Dedifferentiated amniotic fluid mesenchymal stem cell (primary cell): ENCODE measurements around the gene UGT2A3.
"Not testable (repeated sequence)": the region's sequence is repeated elsewhere in the genome, so short reads cannot be mapped to it uniquely, and the experiment has no call there.

Experiments used
- DNase-seq: peaks from one replicate; pipeline ENCODE4 v3.0.0-alpha.2; 2016; ENCODE audit errors: extremely low spot score

UGT2A3 gene

DNA sequence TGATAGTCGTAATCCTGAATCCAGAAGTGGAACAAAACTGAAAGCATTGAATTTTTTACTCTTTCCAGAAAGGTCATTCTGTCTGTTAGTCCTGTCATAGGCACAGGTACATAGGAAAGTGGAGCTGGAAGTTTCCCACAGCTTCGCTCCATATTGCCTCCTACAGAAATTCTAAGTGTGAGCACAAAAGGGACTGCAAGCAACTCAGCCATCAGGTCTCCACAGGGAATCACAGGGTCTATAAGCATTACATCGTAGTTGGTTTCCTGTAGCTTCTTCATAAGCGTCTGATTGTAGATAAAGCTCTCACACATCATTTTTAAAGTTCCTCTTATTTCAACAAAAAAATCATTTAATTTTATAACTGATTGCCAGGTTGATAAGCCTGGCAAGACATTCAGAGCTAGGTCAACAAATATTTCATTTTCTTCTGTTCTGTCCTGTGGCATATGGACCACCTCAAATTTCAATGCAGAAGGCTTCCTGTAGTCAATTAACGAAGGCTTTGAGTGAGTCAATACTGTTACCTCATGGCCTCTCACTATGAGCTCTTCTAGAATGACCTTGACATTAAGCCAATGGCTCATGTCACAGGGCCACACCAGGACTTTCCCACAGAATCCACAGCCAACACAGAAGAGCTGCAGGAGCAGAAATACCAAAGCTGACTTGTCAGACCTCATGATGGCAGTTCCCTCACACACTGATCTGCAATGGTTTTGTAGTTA, at the start of gene UGT2A3:
TSS of gene UGT2A3 (minus strand) at position 727 of the 728 bp plus-strand sequence. CDS start at position 683, 44 bp downstream.
- no peak for DNase-seq

DNA sequence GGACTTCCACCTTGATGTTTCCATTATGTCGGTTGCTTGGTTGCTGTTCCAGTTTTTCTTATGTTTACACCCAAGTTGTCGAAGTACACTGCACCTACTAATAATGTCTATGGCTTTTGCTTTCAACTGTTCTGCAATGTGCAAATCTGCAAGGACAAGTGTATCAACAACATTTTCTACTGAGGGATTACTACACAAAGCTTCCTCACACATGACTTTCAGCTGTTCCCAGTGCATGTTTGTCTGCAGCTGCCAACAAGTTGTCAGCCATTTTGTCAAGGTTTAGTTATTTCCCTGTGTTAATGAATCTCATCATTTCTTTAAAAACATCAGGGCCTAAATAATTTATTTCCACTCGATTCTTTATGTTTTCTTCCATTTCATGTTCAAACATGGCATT, 45.4 kb upstream of the UGT2A3 start:
- no peak for DNase-seq

DNA sequence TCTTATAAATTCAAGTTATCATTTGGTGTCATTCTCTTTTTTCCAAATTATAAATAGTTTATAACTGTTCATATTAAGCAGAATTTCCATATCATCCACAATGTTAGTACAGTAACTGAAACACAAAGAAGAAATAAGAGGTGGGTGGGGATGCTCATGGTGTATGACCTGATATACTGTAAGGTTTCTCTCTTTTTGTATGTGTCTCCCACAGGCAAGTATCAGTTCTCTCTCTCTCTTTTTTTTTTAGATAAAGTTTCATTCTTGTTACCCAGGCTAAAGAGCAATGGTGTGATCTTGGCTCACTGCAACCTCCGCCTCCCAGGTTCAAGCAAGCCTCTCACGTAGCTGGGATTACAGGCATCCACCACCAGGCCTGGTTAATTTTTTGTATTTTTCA, 43.7 kb upstream of the UGT2A3 start:
- DNase-seq: no peak

DNA sequence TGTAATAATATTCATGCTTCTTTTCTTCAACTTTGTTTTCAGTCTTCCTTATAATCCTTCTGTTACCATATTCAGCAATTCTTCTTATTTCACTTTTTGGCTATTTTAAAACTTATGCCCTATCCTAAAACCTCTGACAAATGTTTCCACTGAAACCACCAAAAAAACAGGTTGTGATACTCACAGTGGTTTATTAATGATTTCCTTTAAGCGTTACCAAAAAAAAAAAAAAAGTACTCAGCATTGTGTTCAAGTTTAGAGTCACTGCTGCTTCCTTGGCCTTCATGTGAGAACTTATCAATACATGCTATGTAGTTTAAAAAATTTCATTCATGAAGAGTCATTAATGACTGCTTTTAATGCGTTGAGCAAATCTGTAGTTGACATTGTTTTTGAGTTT, 35.4 kb upstream of the UGT2A3 start:
- no peak for DNase-seq

DNA sequence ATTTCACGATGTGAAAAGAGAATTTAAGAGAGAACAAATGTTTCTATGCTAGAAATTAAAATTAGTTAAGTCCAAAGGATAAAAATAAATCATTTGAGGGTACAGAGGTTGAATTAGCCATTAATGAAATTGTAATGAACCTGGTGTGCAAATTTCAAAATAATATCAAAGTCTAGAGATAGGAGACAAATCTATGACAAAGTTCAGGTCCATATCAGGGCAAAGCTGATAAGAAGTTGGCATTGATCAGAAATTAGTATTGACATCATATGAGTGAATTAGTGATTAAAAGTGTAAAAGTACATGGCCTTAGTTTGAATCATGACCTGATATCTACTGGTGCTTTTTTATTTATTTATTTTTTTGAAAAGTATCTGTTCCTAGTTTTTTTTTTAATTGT, 33.8 kb upstream of the UGT2A3 start:
- no peak for DNase-seq

DNA sequence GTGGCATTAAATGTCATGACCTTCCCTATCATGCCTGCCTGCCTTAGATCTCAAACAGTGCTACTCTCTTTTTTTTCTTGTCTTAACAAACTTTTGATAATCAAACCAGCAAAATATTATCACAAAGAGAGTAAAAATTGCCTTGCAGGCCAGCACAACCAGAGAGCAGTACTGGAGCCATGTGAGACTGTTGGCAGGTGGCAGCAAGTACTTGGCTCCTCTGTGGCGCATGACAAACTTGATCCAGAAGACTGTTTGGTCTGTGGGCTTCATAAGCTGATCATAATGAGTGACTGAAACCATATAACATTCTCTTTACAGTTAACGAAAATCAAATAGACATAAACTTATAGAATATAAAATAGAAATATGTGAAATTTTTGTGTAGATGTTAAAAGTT, 33.3 kb upstream of the UGT2A3 start:
- no peak for DNase-seq

DNA sequence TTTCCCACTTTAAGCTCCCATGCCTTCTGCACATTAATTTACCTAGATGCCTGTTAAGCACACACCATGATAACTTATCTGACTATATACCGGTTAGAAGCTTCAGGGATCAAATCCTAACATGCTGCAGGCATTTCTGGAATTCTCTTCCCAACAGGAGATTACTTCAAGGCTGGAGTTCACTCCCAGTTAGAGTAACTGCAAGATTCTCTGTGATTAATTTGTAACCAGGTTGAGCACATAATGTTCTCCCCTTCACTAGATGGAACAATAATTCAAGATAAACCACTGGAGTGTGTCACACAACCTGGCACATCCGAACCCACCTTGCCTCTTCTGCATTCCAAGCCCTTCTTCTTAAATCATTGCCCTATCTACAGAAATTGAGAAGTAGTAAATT, 11.8 kb upstream of the UGT2A3 start:
- no peak for DNase-seq

DNA sequence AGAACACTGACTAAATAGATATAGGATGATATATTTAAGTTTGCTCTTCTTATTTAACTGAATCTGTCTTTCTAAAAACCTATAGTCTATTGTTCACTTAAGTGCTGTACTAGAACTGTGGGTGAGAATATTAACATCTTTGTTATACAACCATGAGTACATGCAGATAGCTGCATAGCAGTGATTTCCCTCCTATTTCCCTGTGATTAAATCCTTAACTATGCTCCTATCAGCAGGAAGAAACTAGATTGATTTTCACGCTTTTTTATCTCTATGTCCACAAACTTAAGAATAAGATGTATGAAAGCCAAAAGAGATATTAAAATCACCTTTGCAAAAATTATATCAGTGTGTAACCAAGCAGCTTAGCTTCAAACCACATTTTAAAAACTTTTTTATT, 11.3 kb upstream of the UGT2A3 start:
- DNase-seq: no peak

DNA sequence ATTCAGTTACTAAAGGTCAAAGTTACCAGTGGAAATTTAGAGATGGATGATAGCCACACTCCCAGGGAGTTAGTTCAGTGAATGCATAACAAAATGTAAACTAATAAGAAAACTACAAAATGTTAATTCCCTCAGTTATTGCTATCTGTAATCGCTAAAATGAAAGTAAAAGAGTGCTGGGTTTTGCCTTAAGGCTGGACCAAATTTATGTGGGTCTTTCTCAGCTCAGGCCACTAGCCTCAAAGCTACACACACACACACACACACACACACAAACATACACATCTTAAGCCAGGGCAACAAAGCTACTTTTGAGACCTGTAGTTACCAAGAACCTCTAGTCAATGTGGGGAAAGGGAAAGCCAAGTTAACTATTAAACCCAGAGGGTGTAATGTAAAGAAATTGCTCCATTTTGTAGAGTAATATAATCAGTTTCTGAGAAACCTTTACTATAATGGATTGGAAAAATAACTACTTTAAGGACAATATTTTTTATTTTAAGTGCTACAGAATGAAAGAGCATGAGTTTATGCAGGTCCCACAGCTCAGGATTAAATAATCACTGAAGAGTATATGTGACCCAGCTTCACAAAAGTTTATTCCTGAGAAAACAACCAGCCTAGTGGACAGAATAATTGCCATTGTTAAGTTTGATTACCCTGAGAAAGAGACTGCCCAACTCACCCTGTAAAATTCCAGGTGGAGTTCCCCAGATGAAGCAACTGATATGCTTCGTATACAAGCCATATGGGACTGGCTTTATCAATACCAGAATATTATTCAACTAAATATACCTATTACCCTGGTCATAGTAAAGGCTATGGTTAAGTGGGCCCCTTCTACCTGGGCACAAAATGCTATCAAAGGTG, 8.9 kb upstream of the UGT2A3 start:
- DNase-seq: no peak

DNA sequence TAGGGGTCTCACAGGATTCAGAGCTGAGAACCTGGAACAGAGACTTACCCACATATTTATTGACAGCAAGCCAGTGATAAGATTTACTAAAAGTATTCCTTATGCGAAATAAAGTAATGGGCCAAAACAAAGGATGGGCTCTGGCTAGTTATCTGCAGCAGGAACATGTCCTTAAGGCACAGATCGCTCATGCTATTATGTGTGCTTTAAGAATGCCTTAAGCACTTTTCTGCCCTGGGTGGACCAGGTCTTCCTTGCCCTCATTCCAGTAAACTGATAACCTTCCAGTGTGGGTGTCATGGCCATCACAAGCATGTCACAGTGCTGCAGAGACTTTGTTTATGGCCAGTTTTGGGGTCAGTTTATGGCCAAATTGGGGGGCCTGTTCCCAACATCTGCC, 7.5 kb upstream of the UGT2A3 start:
- DNase-seq: not testable (repeated sequence)

DNA sequence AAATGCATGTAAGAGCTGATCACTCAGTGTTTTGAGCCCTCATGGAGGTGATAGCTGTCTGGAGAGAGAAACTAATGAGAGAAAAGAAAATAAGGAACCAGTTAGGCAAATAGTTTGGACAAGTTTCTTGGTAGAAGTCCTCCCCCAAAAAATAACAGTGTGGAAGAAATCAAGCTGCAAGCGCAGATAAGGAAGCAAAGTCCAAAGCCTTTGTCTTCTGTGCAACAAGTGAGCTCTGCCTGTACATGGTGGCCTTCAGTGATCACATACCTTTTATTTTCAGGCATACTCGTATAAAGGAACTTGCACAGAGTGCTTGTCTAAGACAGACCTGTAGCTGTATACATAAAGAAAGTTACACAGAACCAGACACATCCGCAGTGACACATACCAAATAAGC, 2.5 kb upstream of the UGT2A3 start:
- DNase-seq: no peak

DNA sequence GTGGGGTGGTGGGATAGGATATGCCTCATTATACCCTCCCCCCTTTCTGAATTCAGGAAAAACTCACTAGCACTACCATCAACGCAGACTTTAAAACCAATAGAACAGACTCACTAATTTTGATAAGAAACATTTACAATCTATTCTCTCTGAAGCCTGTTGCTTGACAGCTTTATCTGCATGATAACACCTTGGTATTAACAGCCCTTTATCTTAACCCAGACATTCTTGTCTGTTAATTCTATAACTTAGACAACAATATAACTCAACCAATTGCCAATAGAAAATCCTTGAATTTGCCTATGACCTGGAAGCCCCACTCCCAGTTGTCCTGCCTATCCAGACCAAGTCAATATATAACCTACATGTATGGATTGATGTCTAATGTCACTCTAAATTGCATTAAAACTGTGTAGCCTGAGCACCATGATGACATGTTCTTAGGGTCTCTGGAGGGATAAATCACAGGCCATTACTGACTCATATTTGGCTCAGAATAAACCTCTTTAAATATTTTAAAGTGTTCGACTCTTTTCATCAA, 1.5 kb upstream of the UGT2A3 start:
- DNase-seq: no peak

DNA sequence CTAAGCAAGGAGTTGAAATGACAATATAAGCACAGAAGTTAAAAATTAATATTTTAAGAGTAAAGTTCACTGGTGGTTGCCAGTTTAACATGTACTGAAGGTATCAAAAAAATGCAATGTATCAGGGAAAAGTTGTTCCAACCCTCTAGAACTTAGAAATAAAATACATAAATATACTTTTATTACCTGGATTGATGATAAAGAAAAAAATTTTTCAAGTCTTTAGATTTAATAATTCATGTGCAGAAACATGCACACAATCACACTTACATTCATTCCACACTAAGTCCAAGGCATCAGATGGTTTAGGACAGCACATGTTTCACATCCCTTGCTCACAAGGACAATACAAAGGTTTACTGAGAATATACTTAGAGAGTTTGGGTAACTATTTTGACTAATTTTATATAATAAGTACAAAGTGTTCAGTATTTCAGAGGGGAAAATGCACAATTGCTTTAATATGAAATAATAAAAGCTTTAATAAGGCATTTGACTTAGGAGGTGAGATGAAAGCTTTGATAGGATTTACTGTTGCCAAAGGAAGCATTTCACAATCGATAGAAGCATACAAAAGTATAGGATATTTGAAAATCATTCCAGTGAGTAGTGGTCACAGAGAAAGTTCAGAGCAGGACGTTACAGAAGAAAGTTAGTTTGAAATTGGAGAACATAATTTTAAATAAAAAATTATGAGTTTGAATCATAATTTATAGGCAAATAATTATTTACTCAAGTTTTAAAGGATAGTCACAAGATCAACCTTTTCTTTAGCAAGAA, 392 bp upstream of the UGT2A3 start:
- no peak for DNase-seq

DNA sequence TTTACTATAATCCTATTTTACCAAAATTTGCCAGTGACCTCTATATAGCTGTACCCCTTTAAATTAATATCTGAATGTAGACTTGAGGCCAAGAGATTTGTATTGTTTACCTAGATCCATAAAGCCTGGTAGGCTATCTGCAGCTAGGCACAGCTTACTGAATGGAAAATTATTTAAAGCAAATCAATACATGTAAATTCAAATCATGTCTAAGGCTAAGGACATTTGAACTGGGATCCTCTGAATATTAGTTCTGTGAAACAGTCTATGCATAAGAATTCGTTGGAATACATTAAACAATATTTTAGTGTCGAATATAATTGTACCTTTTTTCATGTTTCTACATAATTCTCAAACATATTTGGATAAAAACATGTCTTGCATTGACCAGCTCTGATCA, 1.6 kb downstream of the UGT2A3 start:
- DNase-seq: no peak

DNA sequence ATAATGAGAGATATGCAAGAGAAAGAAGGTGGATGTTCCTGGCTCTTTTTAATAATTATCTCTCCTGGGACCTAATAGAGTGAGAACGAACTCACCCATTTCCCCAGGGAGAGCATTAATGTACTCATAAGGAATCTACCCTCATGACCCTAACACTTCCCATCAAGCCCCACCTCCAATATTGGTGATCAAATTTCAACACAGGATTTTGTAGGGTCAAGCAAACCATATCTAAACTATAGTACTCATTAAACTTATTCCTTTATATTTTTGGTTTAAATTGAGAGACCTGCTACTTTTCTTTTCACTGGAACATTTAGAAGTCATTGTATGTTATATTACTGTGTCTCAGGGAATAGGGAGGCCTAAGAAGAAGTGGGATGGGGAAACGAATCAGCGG, 2.6 kb downstream of the UGT2A3 start:
- no peak for DNase-seq

DNA sequence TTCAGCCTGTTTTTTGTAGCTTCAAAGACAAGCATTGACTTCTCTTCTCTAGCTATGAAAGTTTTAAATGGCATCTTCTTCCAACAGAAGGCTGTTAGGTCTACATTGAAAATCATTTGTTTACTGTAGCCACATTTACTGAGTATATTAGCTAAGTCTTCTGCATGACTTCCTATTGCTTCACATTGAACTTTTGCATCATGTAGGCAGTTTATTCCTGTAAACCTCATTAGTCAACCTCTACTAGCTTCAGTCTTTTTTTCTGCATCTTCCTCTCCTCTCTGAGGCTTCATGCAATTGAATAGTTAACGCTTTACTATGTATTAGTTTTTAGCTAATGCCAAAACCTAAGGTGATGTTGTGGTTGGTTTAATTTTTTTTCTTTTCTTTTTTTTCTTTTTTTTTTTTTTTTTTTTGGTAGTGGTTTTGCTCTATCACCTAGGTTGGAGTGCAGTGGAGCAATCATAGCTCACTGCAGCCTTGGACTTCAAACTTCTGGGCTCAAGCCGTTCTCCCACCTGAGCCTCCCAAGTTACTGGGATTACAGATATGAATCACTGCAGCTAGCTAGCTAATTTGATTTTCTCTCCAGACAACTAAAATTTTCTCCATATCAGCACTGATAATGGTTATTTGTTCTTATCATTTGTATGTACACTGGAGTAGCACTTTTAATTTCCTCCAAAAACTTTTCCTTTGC, 3.4 kb downstream of the UGT2A3 start:
- DNase-seq: no peak

DNA sequence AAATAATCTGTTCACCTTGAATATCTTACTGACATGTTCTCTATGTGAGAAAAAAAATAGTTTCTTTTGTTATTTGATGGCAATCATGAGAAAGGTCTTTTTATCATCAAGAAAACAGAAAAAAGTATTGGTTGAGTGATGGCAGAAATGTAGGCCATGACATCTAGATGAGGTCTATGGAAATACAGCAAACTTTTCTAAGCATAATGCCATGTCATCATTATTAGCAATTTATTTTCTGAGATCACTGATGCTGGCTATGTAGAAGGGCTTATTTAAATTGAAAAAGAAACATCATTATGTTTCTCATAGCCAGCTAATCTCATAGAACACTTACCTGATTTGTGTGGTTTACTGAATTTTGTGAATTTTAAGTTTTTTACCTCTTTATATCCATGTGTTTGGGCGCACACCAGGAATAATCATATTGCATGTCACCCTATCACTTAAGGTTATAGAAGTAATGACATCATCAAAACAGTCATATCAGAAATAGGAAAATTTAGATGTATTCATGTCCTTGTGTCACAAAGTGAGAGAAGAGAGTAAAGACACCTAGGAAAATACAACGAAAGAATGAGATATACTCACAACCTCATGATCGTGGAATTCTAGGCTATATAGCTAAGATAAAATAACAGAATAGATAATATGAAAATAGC, 22.4 kb downstream of the UGT2A3 start:
- no peak for DNase-seq

DNA sequence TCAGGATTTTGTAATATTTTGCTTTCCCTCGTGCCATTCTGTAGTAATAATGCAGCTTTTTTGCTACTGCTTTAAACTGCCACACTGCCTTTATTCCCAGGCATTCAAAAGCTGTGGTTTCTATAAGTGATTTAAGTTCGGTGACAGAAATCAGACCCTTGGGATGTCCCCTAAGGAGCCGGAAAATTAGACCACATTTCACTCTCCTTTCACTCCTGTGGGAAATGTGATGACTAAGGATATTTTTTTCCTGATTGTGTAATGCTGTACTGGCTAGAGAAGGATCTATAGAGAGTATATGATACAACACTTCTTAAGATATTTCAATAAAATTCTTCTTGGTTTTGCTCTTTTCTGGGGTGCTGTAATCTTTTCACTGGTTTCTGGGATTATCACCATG, 24.4 kb downstream of the UGT2A3 start:
- DNase-seq: no peak

DNA sequence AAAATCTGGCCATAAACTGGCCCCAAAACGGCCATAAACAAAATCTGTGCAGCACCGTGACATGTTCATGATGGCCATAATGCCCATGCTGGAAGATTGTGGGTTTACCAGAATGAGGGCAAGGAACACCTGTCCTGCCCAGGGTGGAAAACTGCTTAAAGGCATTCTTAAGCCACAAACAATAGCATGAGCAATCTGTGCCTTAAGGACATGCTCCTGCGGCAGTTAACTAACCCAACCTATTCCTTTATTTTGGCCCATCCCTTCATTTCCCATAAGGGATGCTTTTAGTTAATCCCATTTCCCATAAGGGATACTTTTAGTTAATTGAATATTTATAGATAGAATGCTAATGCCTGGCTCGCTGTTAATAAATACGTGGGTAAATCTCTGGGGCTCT, 29.4 kb downstream of the UGT2A3 start:
- not testable (repeated sequence) for DNase-seq

DNA sequence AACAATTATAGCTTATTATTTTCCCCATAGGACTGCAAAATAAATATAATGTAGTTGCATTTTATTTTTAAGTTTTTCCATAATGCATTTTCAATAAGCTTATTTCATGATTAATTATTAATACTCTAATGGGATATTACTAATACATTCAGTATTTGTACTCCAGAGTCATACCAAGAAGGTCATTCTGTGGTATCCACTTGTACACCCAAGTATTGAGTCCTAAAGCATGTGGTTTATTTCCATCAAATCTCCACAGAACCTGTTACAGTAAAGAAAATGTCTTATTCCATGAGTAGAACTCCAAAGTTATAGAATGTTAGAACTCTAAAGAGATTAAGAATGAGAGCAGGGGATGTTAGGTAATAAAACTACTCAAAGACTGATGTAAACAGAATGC, 30.6 kb downstream of the UGT2A3 start:
- DNase-seq: no peak

DNA sequence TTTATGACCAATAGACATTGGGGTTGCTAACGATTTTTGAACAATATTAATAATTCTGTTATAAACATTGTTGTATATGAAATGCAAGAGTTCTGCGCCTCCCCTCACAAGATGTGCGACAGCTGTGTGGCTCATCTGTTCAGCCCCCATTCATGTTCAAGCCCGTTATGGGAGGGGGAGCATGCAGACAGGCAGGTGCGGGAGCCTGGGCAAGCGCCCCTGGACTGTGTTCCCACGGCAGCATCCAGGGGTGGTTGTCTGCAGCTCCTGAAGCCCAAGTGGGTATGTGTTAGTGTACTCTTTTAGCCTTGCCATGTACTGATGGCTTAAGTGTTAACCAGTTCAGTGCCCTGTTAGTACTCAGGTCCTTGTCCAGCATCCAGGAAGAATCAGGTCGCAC, 34.6 kb downstream of the UGT2A3 start:
- DNase-seq: no peak
